PFSK-1 (cell line): ENCODE results near the gene HYCC2.

ENCODE experiments used
- FOXP2 ChIP-seq: optimal IDR thresholded peaks from 2 replicates; pipeline ENCODE3; 2011; ENCODE audit warnings: borderline replicate concordance, control low read depth, inconsistent platforms; ENCODE audit not compliant: insufficient read depth; ENCODE audit errors: extremely low read length, extremely low read depth
- POLR2AphosphoS5 ChIP-seq: IDR thresholded peaks from 2 replicates; pipeline ENCODE4 v1.6.1; 2012; ENCODE audit warnings: low read depth, mild to moderate bottlenecking, control low read depth, low read length, moderate library complexity
- REST ChIP-seq, 2 experiments: IDR thresholded peaks; 2 replicates each; pipeline versions ENCODE4 v1.6.1 to v1.8.0; 2011 to 2012; ENCODE audit warnings: low read depth in 2 of 2, low read length in 2 of 2, control low read depth in 1 of 2, inconsistent platforms in 1 of 2, mild to moderate bottlenecking in 1 of 2, moderate library complexity in 1 of 2; ENCODE audit not compliant: insufficient read depth in 1 of 2
- SIN3A ChIP-seq: IDR thresholded peaks from 2 replicates; pipeline ENCODE4 v1.6.1; 2012; ENCODE audit warnings: mild to moderate bottlenecking, low read length, moderate library complexity, borderline replicate concordance; ENCODE audit not compliant: insufficient read depth
- TAF1 ChIP-seq: IDR thresholded peaks from 2 replicates; pipeline ENCODE4 v1.6.1; 2012; ENCODE audit warnings: low read length, control low read depth, borderline replicate concordance; ENCODE audit not compliant: insufficient read depth

The HYCC2 gene

GRCh38 chr2:201109186-201109585, 37.7 kb upstream of the HYCC2 start:
- no peak for TF ChIP-seq TAF1
- TF ChIP-seq SIN3A, result no peak
- no peak for TF ChIP-seq FOXP2
- no peak for TF ChIP-seq REST (IDR thresholded peaks at IDR 0.05; ENCODE audit: insufficient read depth in 1 of 2, low read depth in 2 of 2, low read length in 2 of 2)
- TF ChIP-seq POLR2AphosphoS5, result no peak

GRCh38 chr2:201108341-201108740, 36.9 kb upstream of the HYCC2 start:
- TF ChIP-seq FOXP2, result no peak
- TF ChIP-seq POLR2AphosphoS5, result no peak
- no peak for TF ChIP-seq SIN3A
- TF ChIP-seq REST (IDR thresholded peaks at IDR 0.05; ENCODE audit: insufficient read depth in 1 of 2, low read depth in 2 of 2, low read length in 2 of 2), result no peak
- no peak for TF ChIP-seq TAF1

- TF ChIP-seq POLR2AphosphoS5 (no peak), FOXP2 (no peak), REST (IDR thresholded peaks at IDR 0.05; ENCODE audit: insufficient read depth in 1 of 2, low read depth in 2 of 2, low read length in 2 of 2) (no peak), SIN3A (no peak), TAF1 (no peak)
These were observed 36.2 kb upstream of the HYCC2 start for GRCh38 chr2:201107624-201108023.

GRCh38 chr2:201105759-201106158, 34.3 kb upstream of the HYCC2 start:
- TF ChIP-seq TAF1 (no peak), SIN3A (no peak)

GRCh38 chr2:201100497-201100896, 29.0 kb upstream of the HYCC2 start:
- TF ChIP-seq FOXP2, result no peak

- TF ChIP-seq SIN3A, result no peak
- TF ChIP-seq POLR2AphosphoS5, result no peak
- no peak for TF ChIP-seq REST (IDR thresholded peaks at IDR 0.05; ENCODE audit: insufficient read depth in 1 of 2, low read depth in 2 of 2, low read length in 2 of 2)
- no peak for TF ChIP-seq TAF1
- no peak for TF ChIP-seq FOXP2
These were observed 22.1 kb upstream of the HYCC2 start for GRCh38 chr2:201093573-201093972.
